IMR-90 (cell line): ENCODE data around the gene DLD. TPM values are rescaled to one million over a fixed set of nuclear protein-coding genes. Genes with fewer than 3 reads are reported as not detected.

Experiments used
- ATAC-seq: fragments of 200-7000 bp; cut with Tn5 transposase; 2 replicates; pipeline ENCODE4 v1.9.1; 2020; ENCODE audit warnings: low read depth, mild to moderate bottlenecking, moderate library complexity
- BruUV-seq: library from RNA; stranded (reverse); fragments of 400-500 nt; replicated peaks from 2 replicates; lab custom pipeline; 2021; lab: Mats Ljungman, UMichigan
- CTCF ChIA-PET: fragments of 300-600 bp; formaldehyde crosslinking; extraction: SDS; loops from one replicate; lab custom pipeline; 2021; ENCODE audit warnings: antibody characterized with exemption; lab: Yijun Ruan, JAX
- POLR2A ChIA-PET: fragments of 300-600 bp; sonication (Branson Sonifier 250); formaldehyde crosslinking; loops from one replicate; lab custom pipeline; 2022; ENCODE audit warnings: antibody characterized with exemption; ENCODE audit not compliant: unreplicated experiment; lab: Charles Lee
- DNase-seq: peaks from one replicate; pipeline ENCODE4 v3.0.0; 2013
- H2AFZ ChIP-seq: replicated peaks from 2 replicates; pipeline ENCODE3; 2013; ENCODE audit warnings: low read length, mild to moderate bottlenecking; ENCODE audit not compliant: poor library complexity
- H2AK5ac ChIP-seq: 2 replicates; pipeline ENCODE4 v1.6.1; 2013; ENCODE audit warnings: low read depth, low read length, inconsistent platforms
- H2AK9ac ChIP-seq: replicated peaks from 2 replicates; pipeline ENCODE3; 2013; ENCODE audit warnings: mild to moderate bottlenecking, low read depth, low read length, moderate library complexity; ENCODE audit not compliant: poor library complexity
- H2BK120ac ChIP-seq: 2 replicates; pipeline ENCODE4 v1.6.1; 2013; ENCODE audit warnings: low read depth, low read length, inconsistent platforms
- H2BK15ac ChIP-seq: 3 replicates; pipeline ENCODE4 v1.6.1; 2013; ENCODE audit warnings: low read depth, low read length, inconsistent platforms
- H2BK20ac ChIP-seq: 2 replicates; pipeline ENCODE4 v1.6.1; 2013; ENCODE audit warnings: low read depth, mild to moderate bottlenecking, inconsistent platforms, low read length, moderate library complexity
- H2BK5ac ChIP-seq: 2 replicates; pipeline ENCODE4 v1.6.1; 2013; ENCODE audit warnings: mild to moderate bottlenecking, low read depth, low read length, inconsistent platforms; ENCODE audit not compliant: poor library complexity, severe bottlenecking
- H3K14ac ChIP-seq: replicated peaks from 2 replicates; pipeline ENCODE4 v1.6.1; 2013; ENCODE audit warnings: low read depth, low read length, inconsistent platforms
- H3K18ac ChIP-seq: 2 replicates; pipeline ENCODE4 v1.6.1; 2013; ENCODE audit warnings: low read depth, low read length, control low read depth
- H3K23ac ChIP-seq: 2 replicates; pipeline ENCODE4 v1.6.1; 2013; ENCODE audit warnings: low read depth, low read length, inconsistent platforms
- H3K27ac ChIP-seq: 2 replicates; pipeline ENCODE4 v1.5.1; 2013; ENCODE audit warnings: mild to moderate bottlenecking, control low read depth, low read length; ENCODE audit not compliant: insufficient read depth
- H3K27me3 ChIP-seq: 2 replicates; pipeline ENCODE4 v1.6.1; 2013; ENCODE audit warnings: low read length; ENCODE audit not compliant: control insufficient read depth, insufficient read depth
- H3K36me3 ChIP-seq: 2 replicates; pipeline ENCODE4 v1.6.1; 2013; ENCODE audit warnings: low read length, mixed read lengths; ENCODE audit not compliant: control insufficient read depth, insufficient read depth
- H3K4ac ChIP-seq: 2 replicates; pipeline ENCODE4 v1.6.1; 2013; ENCODE audit warnings: low read depth, low read length, inconsistent platforms
- H3K4me1 ChIP-seq: 2 replicates; pipeline ENCODE4 v1.6.1; 2013; ENCODE audit warnings: low read length, mixed read lengths; ENCODE audit not compliant: control insufficient read depth, insufficient read depth
- H3K4me2 ChIP-seq: 2 replicates; pipeline ENCODE4 v1.6.1; 2013; ENCODE audit warnings: low read depth, mild to moderate bottlenecking, control low read depth, low read length, moderate library complexity
- H3K4me3 ChIP-seq: 2 replicates; pipeline ENCODE4 v1.5.1; 2013; ENCODE audit warnings: low read depth, mild to moderate bottlenecking, control low read depth, low read length, moderate library complexity; ENCODE audit not compliant: insufficient read depth
- H3K56ac ChIP-seq: 2 replicates; pipeline ENCODE4 v1.6.1; 2013; ENCODE audit warnings: low read length, inconsistent platforms; ENCODE audit not compliant: insufficient read depth; ENCODE audit errors: extremely low read depth
- H3K79me1 ChIP-seq, 2 experiments: 2 replicates each; pipeline ENCODE4 v1.6.1; 2013; ENCODE audit warnings: low read length in 2 of 2, inconsistent platforms in 1 of 2, low read depth in 1 of 2
- H3K9ac ChIP-seq: 2 replicates; pipeline ENCODE4 v1.6.1; 2013; ENCODE audit warnings: low read depth, low read length, control low read depth
- H3K9me1 ChIP-seq: 2 replicates; pipeline ENCODE4 v1.6.1; 2013; ENCODE audit warnings: low read length, inconsistent platforms; ENCODE audit not compliant: insufficient read depth
- H3K9me3 ChIP-seq: 2 replicates; pipeline ENCODE4 v1.6.1; 2013; ENCODE audit warnings: low read length; ENCODE audit not compliant: control insufficient read depth, insufficient read depth
- H4K20me1 ChIP-seq: 2 replicates; pipeline ENCODE4 v1.6.1; 2013; ENCODE audit warnings: low read length, inconsistent platforms; ENCODE audit not compliant: insufficient read depth
- H4K5ac ChIP-seq: 2 replicates; pipeline ENCODE4 v1.6.1; 2013; ENCODE audit warnings: mild to moderate bottlenecking, low read depth, low read length, control low read depth
- H4K8ac ChIP-seq, 2 experiments: 2 replicates each; pipeline ENCODE4 v1.6.1; 2013; ENCODE audit warnings: low read depth in 2 of 2, low read length in 2 of 2, control low read depth in 1 of 2, inconsistent platforms in 1 of 2
- H4K91ac ChIP-seq: 2 replicates; pipeline ENCODE4 v1.6.1; 2013; ENCODE audit warnings: low read depth, low read length, inconsistent platforms; ENCODE audit not compliant: insufficient read depth
- CEBPB ChIP-seq: IDR thresholded peaks from 2 replicates; pipeline ENCODE4 v1.6.1; 2012; ENCODE audit warnings: low read depth, low read length, improper control_type of control experiment
- SMC3 ChIP-seq: fragments of 150-350 bp; IDR thresholded peaks from 2 replicates; pipeline ENCODE4 v1.6.1; 2016; ENCODE audit warnings: low read depth, mild to moderate bottlenecking, antibody characterized with exemption, low read length, moderate library complexity
- WGBS, 2 experiments: methylation state at CpG; one replicate each; pipeline versions ENCODE4 v1.1.5 to v1.1.7; 2013; ENCODE audit warnings: missing lambda C conversion rate in 2 of 2; ENCODE audit not compliant: insufficient read length in 1 of 2; ENCODE audit errors: extremely low coverage in 2 of 2; 5-methylcytosine and 5-hydroxymethylcytosine counted together
- dilution Hi-C: fragments of 300-500 bp; cut with HindIII; formaldehyde crosslinking; loops from one replicate; pipeline ENCODE4 v1.14.3; 2018; ENCODE audit warnings: low sequenced_read_pairs; ENCODE audit not compliant: unreplicated experiment
- in situ Hi-C: fragments of 300-500 bp; cut with MboI; formaldehyde crosslinking; loops from 3 replicates; pipeline ENCODE4 v1.14.3; 2019; ENCODE audit warnings: low sequenced_read_pairs, inconsistent platforms, mixed read lengths
- intact Hi-C: fragments of 100-400 bp; cut with micrococcal nuclease; formaldehyde crosslinking; loops from 2 replicates; pipeline ENCODE4 v1.10.0; 2022
- polyA plus RNA-seq, 3 experiments: library from polyadenylated mRNA; depleted of rRNA; stranded (reverse); fragments of >200 nt; gene quantifications; 2 replicates each; pipeline ENCODE4 v1.2.3, GENCODE V29; 2012; ENCODE audit warnings: low replicate concordance in 1 of 3
- total RNA-seq: library from RNA; depleted of rRNA; stranded (reverse); fragments of >200 nt; gene quantifications from 2 replicates; pipeline ENCODE4 v1.2.3, GENCODE V29; 2012

The DLD gene
- total and polyA plus RNA-seq, 2 of the 4 experiments (the other 2 are of a cell fraction): 121 to 361 TPM

- WGBS, 2 experiments: no CpG with 5 or more reads among the region's 2 CpGs
- H3K9ac ChIP-seq: no peak overlapping the region
These were observed 55.5 kb downstream of the DLD start for GRCh38 chr7:107946451-107946850.

More at GRCh38 chr7:107946451-107946850, 55.5 kb downstream of the DLD start:
- 0 out of 2 replicates have a peak overlapping the region, but pooled peaks have one; percentile 15 for H3K4ac ChIP-seq
- intact Hi-C loops (no loop called here), in situ Hi-C loops (no loop called here), dilution Hi-C loops (no loop called here)
- H2AK9ac ChIP-seq: no peak overlapping the region
- H2BK15ac ChIP-seq: no peak overlapping the region
- H2BK20ac ChIP-seq: no peak overlapping the region
- no peak overlapping the region for H3K4me3 ChIP-seq
- peaks cover 62% of the 10 kb centered on the region for H3K36me3 ChIP-seq
- peak; percentile 47 for DNase-seq
- ChIA-PET POLR2A (no interaction called here), CTCF (no interaction called here)
- no peaks in the 10 kb centered on the region for H3K9me3 ChIP-seq
- H2BK120ac ChIP-seq: no peak overlapping the region
- no peak overlapping the region for H4K5ac ChIP-seq
- peaks cover 14% of the 10 kb centered on the region for H3K4me1 ChIP-seq
- no peak overlapping the region for H3K27ac ChIP-seq
- no peaks in the 10 kb centered on the region; the same call in 1 of the 2 replicates for H4K20me1 ChIP-seq
- no peak overlapping the region for H2AK5ac ChIP-seq
- peaks cover 9 to 60% of the 10 kb centered on the region in 2 experiments; a peak in 3 of 4 replicates for H3K79me1 ChIP-seq
- H3K14ac ChIP-seq: no peak overlapping the region
- peak overlapping the region; percentile 25 for H2BK5ac ChIP-seq
- H2AFZ ChIP-seq: no peak overlapping the region
- no peak overlapping the region for H4K91ac ChIP-seq
- H3K56ac ChIP-seq: no peak overlapping the region
- TF ChIP-seq SMC3: no peak
- peak; percentile 45; the same call in 1 of the 2 replicates for TF ChIP-seq CEBPB
- H3K18ac ChIP-seq: no peak overlapping the region
- ATAC-seq: no peak
- H3K9me1 ChIP-seq: peaks cover 33% of the 10 kb centered on the region
- H3K27me3 ChIP-seq: no peaks in the 10 kb centered on the region
- no TSS peak for BruUV-seq
- H3K23ac ChIP-seq: no peak overlapping the region
- H3K4me2 ChIP-seq: no peak overlapping the region
- H4K8ac ChIP-seq: no peak overlapping the region
